Retina (tissue), 1 donor: ENCODE measurements around the gene RLIM.
"Not testable (repeated sequence)": the region's sequence is repeated elsewhere in the genome, so short reads cannot be mapped to it uniquely, and the experiment has no call there.

Experiments
- DNase-seq: peaks from one replicate; pipeline ENCODE4 v3.0.0-alpha.2; 2016

Gene RLIM, protein sequence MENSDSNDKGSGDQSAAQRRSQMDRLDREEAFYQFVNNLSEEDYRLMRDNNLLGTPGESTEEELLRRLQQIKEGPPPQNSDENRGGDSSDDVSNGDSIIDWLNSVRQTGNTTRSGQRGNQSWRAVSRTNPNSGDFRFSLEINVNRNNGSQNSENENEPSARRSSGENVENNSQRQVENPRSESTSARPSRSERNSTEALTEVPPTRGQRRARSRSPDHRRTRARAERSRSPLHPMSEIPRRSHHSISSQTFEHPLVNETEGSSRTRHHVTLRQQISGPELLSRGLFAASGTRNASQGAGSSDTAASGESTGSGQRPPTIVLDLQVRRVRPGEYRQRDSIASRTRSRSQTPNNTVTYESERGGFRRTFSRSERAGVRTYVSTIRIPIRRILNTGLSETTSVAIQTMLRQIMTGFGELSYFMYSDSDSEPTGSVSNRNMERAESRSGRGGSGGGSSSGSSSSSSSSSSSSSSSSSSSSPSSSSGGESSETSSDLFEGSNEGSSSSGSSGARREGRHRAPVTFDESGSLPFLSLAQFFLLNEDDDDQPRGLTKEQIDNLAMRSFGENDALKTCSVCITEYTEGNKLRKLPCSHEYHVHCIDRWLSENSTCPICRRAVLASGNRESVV

DNA sequence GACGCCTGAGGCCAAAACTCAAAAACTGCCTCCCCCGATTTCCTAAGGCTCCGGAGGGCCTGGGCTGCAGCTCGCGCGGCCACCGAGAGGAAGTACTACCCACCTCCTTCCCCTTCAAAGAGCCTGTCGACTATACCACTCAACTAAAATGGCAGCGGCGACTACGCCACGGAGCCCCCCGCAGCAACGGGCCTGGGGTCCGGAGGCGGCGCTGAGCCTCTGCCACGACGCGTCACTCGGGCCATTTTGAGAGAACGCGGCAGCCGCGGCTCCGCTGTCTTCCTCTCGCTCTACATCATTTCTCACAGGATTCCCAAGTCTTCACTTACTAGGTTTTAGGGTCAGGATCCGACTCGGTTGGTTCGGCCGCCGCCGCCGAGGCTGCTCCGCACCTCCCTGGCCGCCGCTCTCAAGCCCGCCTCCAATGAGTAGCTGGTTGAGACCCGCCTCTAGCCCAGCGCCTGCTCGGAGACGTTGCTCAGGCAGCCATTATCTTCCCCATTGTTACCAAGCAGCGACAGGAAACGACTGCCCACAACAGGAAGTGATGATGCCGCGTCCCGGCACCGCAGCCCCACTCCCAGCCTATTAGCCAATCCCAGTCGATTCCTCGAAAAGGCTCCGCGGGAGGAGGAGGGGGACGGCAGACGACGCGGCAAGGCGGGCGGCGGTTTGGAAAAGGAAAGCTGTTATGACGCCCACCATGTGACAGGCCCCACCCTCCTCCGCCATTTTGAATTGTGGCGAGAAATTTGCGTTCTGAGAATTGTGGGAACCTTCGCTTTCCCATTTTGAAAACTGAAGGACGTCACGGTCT lies at the start of gene RLIM:
Gene RLIM, minus strand, starts transcription at position 532 of the 817 bp plus-strand sequence. CDS start 18,647 bp downstream, outside the sequence.
- peak; percentile 91 for DNase-seq

DNA sequence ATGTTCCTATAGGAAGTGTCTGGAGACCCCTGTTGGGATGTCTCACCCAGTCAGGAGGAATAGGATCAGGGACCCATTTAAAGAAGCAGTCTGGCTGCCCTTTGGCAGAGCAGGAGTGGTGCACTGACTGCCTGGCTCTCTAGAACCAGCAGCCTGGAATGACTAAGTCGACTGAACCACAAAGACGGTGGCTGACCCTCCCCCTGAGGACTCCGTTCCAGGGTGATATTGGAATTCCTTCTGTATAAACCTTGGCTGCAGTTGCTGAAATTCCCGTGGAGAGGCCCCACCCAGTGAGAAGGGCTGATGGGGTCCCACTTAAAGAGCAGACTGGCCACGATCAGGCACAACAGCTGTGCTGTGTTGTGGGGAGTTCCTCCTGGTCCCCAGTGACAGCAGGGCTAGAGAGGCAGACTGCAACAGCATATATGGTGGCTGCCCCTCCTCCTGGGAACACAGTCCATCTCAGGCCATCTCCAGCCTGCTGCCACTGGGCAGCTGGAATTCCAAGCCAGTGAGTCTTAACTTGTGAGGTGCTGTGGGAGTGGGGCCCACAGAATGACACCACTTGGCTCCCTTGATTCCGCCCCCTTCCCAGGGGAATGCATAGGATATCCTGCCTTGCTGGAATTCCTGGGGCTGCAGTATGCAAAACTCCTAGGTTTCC lies 41.8 kb upstream of the RLIM start:
- DNase-seq, result no peak

DNA sequence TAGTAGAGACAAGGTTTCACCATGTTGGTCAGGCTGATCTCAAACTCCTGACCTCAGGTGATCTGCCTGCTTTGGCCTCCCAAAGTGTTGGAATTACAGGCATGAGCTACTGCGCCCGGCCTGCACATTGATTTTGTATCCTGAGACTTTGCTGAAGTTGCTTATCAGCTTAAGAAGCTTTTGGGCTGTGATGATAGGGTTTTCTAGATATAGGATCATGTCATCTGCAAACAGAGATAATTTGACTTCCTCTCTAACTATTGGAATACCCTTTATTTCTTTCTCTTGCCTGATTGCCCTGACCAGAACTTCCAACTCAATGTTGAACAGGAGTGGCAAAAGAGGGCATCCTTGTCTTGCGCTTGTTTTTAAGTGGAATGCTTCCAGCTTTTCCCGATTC lies 40.5 kb upstream of the RLIM start:
- DNase-seq, result not testable (repeated sequence)

DNA sequence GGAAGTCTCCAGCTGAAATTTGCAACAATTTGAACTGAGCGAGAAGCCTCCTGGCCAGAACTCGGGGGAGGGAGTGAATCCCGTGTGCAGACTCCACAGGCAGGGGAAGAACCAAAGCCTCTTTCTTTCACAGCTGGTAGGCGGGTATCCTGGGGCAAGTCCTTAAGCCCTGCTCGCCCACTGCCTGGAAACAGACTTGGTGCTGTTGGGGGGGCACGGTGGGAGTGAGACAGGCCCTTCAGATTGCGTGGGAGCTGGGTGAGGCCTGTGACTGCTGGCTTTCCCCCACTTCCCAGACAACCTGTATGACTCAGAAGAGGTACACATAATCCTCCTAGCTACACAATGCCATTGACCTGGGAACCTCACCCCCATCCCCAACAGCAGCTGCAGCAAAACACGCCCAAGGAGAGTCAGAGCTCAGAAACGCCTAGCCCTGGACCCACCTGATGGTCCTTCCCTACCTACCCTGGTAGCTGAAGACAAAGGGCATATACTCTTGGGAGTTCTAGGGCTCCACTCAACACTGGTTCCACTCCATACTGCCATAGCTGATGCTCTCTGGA lies 22.4 kb upstream of the RLIM start:
- no peak for DNase-seq

DNA sequence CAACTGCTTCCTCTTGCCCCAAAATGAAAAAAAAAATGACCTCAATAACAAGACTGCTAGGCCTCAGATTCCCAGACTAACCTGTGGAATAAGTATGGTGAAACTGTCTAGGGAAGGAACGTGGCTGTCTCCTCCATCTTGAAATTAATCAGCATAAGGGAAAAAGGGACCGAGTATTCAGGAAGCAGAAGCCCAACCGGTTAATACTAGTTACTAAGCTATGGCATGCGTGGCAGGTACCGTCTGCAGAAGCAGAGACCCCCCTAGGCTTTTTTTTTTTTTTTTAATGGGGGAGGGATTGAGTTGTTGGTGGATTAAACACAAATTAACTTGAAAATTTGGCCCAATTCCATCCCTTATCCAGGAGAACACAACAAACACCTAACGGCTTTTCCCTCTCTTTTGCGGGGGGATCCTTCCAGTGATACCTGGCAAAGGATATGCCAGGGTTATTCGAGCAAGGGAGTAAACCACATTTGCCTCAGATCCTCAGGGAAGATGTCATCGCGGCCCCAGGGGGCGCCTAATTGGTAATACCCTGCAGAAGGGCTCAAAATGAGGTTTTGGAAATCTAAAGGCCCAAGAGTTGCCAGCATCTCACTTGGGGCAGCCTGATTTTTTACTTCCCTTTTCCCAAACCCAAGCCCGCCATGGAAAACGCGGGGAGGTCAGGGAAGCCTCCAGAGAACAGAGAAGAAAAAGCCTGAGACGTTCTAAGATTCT lies 893 bp downstream of the RLIM start:
- peak; percentile 38 for DNase-seq

DNA sequence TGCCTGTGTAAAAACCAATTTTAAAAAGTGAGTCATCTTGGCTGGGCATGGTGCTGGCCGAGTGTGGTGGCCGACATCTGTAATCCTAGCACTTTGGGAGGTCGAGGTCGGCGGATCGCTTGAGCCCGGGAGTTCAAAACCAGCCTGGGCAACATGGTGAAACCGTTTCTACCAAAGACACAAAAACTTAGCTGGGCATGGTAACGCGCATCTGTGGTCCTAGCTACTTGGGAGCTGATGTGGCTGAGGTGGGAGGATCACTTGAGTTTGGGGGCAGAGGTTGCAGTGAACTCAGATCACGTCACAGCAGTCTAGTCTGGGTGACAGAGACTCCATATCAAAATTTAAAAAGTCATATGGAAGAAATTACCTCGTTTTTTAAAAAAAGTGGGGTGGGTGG lies 7.6 kb downstream of the RLIM start:
- DNase-seq, result no peak

DNA sequence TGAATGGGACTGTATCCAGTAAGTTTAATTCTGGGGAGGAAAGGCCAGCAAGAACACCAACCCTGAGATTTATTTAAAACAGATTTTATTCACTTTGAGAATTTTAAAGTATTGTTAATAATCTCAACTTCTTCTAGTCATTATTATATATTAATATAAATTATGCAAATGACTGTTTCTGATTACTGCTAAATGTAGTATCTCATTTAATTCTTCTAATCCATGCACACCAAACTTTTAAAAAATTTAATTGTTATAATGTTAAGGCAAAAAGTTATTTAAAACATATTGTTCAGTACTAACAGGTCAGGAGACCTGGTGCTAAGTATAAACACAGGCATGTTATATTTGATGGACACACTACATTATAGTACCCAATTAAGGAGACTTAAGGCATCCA lies 8.1 kb downstream of the RLIM start:
- DNase-seq, result no peak

DNA sequence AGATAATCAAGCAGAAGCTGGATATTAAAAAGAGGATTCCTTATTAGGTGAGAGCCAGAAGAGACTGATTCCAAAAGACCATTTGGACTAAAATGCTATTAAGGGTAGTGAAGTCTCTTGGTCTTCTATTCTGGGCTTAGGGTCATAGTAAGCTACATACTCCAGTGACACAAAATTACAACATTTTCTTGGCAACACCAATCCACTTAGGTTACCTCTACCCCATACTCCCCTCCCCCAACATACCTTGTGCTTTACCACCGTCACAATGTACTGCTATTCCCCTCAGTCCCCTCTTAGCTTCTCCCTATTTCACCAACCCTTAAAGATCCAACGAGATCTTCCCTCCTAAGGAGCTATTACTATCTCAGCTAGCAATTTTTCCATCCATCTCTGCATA lies 11.4 kb downstream of the RLIM start:
- no peak for DNase-seq

DNA sequence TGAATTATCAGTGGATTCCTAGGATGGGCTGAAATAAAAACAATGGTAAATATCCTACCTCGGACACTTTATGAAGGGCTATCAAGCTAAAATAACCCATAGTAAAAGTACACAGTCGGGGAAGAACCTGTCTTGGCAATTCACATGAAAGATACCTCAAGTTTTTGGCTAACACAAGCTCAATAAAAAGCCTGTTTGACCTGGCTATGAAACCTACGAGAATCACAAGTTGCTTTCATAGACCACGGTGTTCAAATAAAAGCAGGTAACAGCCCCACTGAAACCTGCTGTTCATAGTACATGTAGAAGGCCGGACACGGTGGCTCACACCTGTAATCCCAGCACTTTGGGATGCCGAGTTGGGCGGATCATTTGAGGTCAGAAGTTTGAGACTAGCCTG lies 12.3 kb downstream of the RLIM start:
- DNase-seq, result no peak

DNA sequence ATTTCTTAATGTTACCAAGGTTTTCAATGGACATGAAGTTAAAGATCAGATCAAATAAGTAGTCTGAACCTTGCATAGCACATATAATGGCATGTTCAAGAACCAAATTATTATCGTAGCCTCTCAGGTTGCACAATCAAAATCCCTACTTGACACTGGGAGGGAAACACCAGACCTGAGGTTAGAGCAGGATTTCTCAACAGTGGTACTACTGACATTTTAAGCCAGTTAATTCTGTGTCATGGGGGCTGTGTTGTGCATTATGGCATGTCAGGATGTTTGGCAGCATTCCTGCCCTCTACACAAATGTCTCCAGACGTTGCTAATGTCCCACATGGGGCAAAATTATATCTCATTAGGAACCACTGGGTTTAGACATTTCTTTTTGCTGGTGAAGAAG lies 20.8 kb downstream of the RLIM start:
- no peak for DNase-seq

DNA sequence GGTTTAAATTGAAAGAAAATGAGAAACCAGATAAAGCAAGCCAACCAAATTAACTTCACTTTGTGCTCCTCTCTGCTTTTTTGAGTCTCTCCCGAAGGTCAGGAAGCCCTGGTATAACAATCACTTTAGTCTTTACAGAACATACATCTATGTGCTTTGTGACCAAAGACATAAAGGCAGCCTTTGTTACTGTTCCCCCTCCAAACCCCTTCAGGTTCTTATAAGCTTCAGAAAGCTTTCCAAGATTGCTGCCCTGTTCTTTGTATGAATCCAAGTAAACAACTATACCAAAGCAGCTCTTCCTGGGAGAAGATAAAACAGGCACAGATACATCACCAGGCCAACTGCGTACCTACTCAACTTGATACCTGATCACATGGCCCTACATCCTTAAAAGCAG lies 28.7 kb downstream of the RLIM start:
- no peak for DNase-seq

DNA sequence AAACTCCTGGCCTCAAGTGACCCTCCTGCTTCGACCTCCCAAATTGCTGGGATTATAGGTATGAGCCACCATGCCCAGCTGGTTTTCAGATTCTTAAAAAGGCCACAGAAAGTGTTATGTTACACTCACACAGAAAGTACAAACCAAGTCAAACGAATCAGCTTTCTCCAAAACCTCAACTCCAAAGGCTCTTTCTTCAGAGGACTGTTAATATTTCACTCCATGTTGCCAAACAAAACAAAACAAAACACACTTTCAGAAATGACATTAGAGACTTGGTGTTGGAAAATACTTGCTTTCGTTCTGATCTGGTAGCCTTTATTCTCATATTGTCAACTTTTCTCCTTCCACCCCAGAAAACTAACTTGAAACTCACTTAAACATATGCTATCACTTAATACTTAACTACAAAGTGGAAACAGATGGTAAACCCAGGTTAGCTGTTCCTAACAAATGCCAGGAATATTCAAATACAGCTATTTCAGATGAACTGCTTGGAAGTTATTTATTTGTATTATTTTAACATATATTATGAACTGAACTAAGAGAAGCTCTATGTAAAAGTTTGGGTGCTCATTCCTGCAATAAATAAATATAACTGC lies 34.7 kb downstream of the RLIM start:
- DNase-seq, result no peak

DNA sequence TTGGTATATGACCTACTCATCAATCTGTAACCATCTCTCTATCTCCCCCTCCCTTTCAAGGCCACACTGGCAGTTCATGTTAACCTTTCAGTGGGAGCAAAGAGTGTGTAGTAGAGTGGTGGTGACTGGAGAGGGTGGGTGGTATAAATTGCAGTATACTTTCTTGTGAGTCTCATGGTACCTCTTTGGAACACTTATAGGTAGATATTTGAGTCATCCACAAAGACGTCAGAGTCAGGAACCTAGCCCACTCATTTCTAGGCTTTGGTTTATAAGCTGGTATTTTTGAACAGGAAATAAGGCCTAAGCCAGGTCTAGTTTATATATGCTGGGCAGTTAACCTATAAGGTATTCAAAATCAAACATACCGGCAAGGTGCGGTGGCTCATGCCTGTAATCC lies 36.3 kb downstream of the RLIM start:
- DNase-seq, result no peak

DNA sequence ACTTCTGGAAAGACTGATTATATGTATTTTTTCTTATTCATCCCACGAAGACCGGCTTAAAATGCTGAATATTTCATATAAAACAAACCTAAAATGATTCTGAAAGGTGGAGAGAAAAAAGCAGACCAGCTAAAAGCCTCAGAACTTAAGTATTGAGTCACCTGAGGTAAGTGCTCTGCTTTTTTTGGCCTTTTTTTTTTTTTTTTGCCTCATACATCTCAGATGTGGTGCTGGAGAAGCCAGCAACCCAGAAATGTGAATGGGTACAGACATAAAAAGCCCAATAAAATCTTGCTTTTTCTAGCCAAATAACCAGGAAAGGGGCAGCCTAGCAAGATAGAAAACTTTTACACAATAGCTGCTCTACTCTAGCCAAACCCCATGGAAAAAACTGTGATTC lies 57.0 kb downstream of the RLIM start:
- no peak for DNase-seq

DNA sequence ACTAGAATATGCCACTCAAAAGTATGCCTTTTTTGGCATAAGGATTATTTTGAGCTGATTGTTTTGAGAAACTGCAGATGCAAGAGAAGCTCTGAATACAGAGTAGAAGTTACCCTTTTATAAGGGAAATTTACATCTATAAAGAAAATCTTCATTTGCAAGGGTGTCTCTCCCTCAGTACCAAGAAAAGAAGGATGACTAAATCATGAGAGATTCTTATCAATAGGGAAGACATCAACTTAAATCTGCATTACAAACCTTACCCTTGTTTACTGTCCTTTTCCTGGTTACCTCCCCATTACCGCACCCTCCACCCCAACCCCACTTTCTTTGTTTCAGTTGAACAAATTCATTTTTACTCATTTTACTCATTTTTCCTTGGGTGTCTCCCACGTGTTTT lies 62.5 kb downstream of the RLIM start:
- DNase-seq, result no peak

DNA sequence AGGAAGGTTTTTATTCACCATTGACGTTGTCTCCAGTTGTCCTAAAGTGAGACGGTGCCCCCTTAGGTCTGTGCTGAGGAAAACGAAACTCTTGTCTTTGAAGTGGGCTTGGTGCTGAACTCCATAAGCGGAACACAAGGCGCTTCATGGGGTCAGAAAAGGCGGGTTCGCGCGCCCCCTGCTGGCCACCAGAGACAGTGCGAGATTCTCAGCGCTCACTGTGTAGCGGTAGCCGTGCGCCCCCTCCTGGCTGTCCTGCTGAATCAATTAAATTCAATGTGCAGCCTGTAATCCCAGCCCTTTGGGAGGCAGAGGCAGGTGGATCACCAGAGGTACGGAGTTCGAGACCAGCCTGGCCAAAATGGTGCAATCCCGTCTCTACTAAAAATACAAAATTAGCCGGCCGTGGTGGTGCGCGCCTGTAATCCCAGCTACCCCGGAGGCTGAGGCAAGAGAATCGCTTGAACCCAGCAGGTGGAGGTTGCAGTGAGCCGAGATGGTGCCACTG lies 64.1 kb downstream of the RLIM start:
- peak; percentile 88 for DNase-seq

DNA sequence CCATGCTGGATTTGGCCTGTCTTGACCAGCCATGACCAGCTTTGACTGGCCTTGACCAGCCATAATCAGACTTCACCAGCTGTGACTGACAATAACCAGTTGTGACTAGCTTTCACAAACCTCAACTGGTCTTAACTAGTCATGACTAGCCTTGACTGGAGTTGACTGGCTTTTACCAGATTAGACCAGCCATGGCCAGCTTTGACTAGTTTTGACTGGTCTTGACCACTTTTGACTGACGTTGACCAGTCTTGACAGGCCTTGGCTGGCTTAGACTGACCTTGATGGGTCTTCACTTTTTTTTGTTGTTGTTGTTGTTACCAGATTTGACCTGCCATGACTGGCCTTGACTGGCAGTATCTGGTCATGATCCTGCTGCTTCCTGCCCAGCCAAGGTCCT lies 67.4 kb downstream of the RLIM start:
- no peak for DNase-seq

DNA sequence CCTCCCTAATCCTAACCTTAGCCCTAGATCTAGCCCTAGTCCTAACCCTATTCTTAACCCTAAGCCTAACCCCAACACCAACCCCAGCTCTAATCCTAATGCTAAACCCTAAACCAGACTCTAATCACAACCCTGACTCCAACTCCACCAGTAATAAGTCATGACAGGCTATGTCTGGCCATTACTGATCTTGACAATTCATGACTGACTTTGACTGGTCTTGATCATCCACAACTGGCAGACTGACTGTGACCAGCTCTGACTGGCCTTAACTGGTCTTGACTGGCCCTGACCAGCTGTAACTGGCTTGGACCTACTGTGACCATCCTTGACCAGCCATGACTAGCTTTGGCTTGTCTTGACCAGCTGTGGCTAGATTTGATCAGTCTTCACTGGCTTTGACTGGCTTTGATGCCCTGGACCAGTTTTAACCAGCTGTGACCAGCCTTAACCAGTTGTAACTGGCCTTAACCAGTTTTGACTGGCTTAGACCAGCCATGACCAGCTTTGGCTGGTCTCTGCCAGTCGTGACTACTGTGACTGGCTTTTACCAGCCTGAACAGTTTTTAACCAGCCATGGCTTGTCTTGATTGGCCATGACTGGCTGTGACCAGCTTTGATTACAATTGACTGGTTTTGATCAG lies 68.4 kb downstream of the RLIM start:
- no peak for DNase-seq

DNA sequence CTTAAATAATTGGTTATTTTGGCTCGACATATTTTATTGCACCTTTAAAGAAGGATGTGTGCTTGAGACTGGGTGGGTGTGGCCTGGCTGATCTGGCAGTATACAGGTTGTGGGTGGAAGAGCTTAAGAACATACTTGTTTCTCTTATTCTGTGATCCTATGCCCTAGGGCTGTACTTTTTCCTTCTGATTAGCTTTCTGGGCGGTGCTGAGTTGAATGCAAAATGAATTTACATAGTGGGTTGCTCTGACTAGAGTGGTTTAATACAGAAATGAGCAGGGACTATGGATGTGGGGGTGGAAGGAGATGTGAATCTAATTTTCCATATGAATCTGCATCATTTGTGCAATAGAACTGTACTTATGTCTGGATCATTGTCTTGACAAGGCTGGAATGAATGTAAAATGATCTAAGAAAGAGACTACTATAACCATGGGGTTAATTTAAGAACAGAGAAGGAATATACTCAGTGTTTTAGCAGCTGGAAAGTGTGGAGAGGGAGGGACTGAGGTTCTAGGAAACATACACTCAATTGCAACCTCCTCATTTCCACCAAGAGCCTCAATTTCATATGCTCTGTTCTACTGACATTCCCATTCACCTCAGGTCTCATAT lies 73.7 kb downstream of the RLIM start:
- DNase-seq, result no peak

DNA sequence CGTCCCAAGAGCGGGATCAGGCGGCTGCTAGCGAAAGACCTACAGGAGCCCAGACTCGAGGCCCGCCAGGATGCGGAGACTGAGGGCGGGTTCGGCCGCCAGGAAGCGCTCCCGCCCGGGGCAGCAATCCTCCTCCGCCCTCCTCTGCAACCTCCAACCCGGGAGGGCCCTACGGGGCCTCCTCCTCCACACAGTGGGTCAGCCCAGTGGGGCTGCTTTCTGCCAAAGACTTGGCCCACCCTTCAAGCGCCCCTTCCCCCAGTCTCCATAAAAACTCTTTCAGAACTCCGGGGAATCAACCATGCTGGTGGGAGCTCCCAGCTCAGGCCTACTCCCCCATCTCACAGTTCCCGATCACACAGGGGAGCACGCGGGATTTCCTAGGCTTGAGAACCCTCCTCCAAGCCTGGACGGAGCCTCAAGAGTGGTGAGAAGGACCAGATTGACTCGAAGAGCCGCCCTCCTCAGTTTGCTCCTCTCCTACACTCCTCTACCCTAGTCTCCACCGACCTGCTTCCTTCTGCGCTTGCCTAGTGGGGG lies 77.5 kb downstream of the RLIM start:
- no peak for DNase-seq
